Tibial nerve (tissue), 4 donors: ENCODE results near the gene VSNL1.

Experiments
- EP300 ChIP-seq, 2 donors: sonication (generic); formaldehyde crosslinking; IDR thresholded peaks; one replicate each; pipeline ENCODE4 v1.6.1; 2017; ENCODE audit warnings: antibody characterized with exemption in 2 of 2, mild to moderate bottlenecking in 1 of 2
- POLR2A ChIP-seq, 2 donors: fragments of 450-650 bp; IDR thresholded peaks; one replicate each; pipeline ENCODE4 v1.6.1; 2017; ENCODE audit warnings: antibody characterized with exemption in 2 of 2, mild to moderate bottlenecking in 2 of 2, moderate library complexity in 2 of 2
- TF ChIP-seq, protein P1 (sequence below), 5 experiments: fragments of 200-600 bp in 3 of 5; fragments of 450-650 bp in 2 of 5; sonication (generic) in 3 of 5; IDR thresholded peaks; one replicate each; pipeline ENCODE4 v1.5.1; 2016 to 2019; ENCODE audit warnings: antibody characterized with exemption in 5 of 5, mild to moderate bottlenecking in 3 of 5, moderate library complexity in 2 of 5

DNA sequence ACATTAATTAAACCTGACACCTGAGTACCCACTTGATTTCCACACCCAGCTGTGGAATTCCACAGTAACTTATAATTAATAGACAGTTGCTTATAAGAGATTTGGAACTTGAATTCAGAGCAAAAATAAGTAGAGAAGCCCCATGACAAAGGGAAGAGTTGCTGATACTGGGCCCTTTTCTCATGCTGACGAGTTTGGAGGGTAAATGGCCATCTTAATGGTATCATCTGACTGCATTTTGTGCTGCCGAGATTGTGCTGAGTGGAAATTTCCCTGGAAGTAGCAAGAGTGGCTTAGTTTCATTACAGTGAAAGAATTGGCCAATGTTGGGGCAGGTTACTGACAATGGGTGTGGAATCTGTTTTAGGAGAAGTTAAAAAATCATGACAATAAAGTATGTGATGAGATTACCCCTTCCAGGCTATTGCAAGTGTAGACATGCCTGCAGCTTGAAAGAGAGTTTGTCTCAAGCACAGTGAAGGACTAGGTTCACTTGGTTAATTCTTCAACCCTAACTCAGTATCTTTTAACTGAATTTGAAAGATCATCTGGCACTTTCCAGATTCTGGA is 49.9 kb downstream of the VSNL1 start:
- TF ChIP-seq, protein P1, sequence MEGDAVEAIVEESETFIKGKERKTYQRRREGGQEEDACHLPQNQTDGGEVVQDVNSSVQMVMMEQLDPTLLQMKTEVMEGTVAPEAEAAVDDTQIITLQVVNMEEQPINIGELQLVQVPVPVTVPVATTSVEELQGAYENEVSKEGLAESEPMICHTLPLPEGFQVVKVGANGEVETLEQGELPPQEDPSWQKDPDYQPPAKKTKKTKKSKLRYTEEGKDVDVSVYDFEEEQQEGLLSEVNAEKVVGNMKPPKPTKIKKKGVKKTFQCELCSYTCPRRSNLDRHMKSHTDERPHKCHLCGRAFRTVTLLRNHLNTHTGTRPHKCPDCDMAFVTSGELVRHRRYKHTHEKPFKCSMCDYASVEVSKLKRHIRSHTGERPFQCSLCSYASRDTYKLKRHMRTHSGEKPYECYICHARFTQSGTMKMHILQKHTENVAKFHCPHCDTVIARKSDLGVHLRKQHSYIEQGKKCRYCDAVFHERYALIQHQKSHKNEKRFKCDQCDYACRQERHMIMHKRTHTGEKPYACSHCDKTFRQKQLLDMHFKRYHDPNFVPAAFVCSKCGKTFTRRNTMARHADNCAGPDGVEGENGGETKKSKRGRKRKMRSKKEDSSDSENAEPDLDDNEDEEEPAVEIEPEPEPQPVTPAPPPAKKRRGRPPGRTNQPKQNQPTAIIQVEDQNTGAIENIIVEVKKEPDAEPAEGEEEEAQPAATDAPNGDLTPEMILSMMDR (IDR thresholded peaks at IDR 0.05): no peak
- TF ChIP-seq POLR2A (IDR thresholded peaks at IDR 0.05) (no peak), EP300 (IDR thresholded peaks at IDR 0.05) (no peak)
